Liver (tissue), 9 donors: ENCODE data around the gene AMIGO2. TPM values are rescaled to one million over a fixed set of nuclear protein-coding genes. Genes with fewer than 3 reads are reported as not detected.

ENCODE experiments used
- DNase-seq: peaks from one replicate; pipeline ENCODE4 v3.0.0-alpha.2; 2017; ENCODE audit warnings: low spot score
- H3K27ac ChIP-seq, 2 donors: one replicate each; pipeline ENCODE4 v1.7.0; 2013; ENCODE audit warnings: inconsistent platforms in 2 of 2, low read length in 2 of 2, control low read depth in 1 of 2, low read depth in 1 of 2, mild to moderate bottlenecking in 1 of 2
- H3K27me3 ChIP-seq, 4 donors: one replicate each; pipeline versions ENCODE4 v1.6.1 to v1.7.0; 2013; ENCODE audit warnings: low read length in 3 of 4, inconsistent platforms in 1 of 4, mild to moderate bottlenecking in 1 of 4, moderate library complexity in 1 of 4; ENCODE audit not compliant: control insufficient read depth in 4 of 4, insufficient read depth in 4 of 4
- H3K36me3 ChIP-seq, 4 donors: one replicate each; pipeline versions ENCODE4 v1.6.1 to v1.7.0; 2013; ENCODE audit warnings: low read length in 3 of 4, mild to moderate bottlenecking in 3 of 4, low read depth in 1 of 4, moderate library complexity in 1 of 4; ENCODE audit not compliant: control insufficient read depth in 4 of 4, insufficient read depth in 3 of 4
- H3K4me1 ChIP-seq, 4 donors: one replicate each; pipeline versions ENCODE4 v1.6.1 to v1.7.0; 2013; ENCODE audit warnings: low read length in 3 of 4, mild to moderate bottlenecking in 3 of 4, moderate library complexity in 1 of 4; ENCODE audit not compliant: control insufficient read depth in 4 of 4, insufficient read depth in 4 of 4
- H3K4me3 ChIP-seq, 3 donors: one replicate each; pipeline versions ENCODE4 v1.6.1 to v1.7.0; 2013; ENCODE audit warnings: low read length in 3 of 3, control low read depth in 1 of 3, low read depth in 1 of 3, mild to moderate bottlenecking in 1 of 3
- H3K9ac ChIP-seq, 2 donors: one replicate each; pipeline ENCODE4 v1.7.0; 2013; ENCODE audit warnings: low read length in 2 of 2, mild to moderate bottlenecking in 2 of 2, moderate library complexity in 2 of 2, control low read depth in 1 of 2, low read depth in 1 of 2
- H3K9me3 ChIP-seq, 4 donors: one replicate each; pipeline versions ENCODE4 v1.6.1 to v1.7.0; 2013; ENCODE audit warnings: low read length in 3 of 4; ENCODE audit not compliant: control insufficient read depth in 4 of 4
- CTCF ChIP-seq: fragments of 150-350 bp; IDR thresholded peaks from 2 replicates; pipeline ENCODE4 v1.5.1; 2017; ENCODE audit warnings: improper control_type of control experiment, low read depth, low read length; ENCODE audit not compliant: missing input control
- FOXA1 ChIP-seq: IDR thresholded peaks from 2 replicates; pipeline ENCODE4 v1.6.1; 2016; ENCODE audit warnings: antibody characterized with exemption
- FOXA2 ChIP-seq: IDR thresholded peaks from 2 replicates; pipeline ENCODE4 v1.6.1; 2016; ENCODE audit warnings: antibody characterized with exemption
- GABPA ChIP-seq, 2 donors: IDR thresholded peaks in 1 of 2; conservative IDR thresholded peaks in 1 of 2; 2 replicates each; pipeline ENCODE4 v1.6.1; 2016; ENCODE audit warnings: antibody characterized with exemption in 2 of 2, mild to moderate bottlenecking in 1 of 2, moderate library complexity in 1 of 2
- MAX ChIP-seq: IDR thresholded peaks from 2 replicates; pipeline ENCODE4 v1.6.1; 2016; ENCODE audit warnings: antibody characterized with exemption
- NR2F2 ChIP-seq: IDR thresholded peaks from 2 replicates; pipeline ENCODE4 v1.6.1; 2016; ENCODE audit warnings: antibody characterized with exemption
- RAD21 ChIP-seq, 2 donors: IDR thresholded peaks; 2 replicates each; pipeline ENCODE4 v1.6.1; 2016; ENCODE audit warnings: antibody characterized with exemption in 2 of 2, mild to moderate bottlenecking in 2 of 2
- REST ChIP-seq: IDR thresholded peaks from 2 replicates; pipeline ENCODE4 v1.6.1; 2016; ENCODE audit warnings: antibody characterized with exemption, mild to moderate bottlenecking
- RXRA ChIP-seq, 2 donors: IDR thresholded peaks; 2 replicates each; pipeline ENCODE4 v1.6.1; 2017 to 2018; ENCODE audit warnings: antibody characterized with exemption in 2 of 2, mild to moderate bottlenecking in 1 of 2
- TAF1 ChIP-seq: conservative IDR thresholded peaks from 2 replicates; pipeline ENCODE4 v1.6.1; 2016; ENCODE audit warnings: antibody characterized with exemption, mild to moderate bottlenecking
- WGBS: extraction: QIAGEN DNeasy Blood & Tissue Kit; methylation state at CpG from one replicate; pipeline ENCODE4 v1.1.7; 2013; 5-methylcytosine and 5-hydroxymethylcytosine counted together
- polyA plus RNA-seq, 2 donors: library from polyadenylated mRNA; stranded (reverse) in 1 of 2; unstranded in 1 of 2; fragments of 200-250 nt in 1 of 2; fragments of >200 nt in 1 of 2; fragmentation: Nextera tagmentation in 1 of 2; extraction: Ambion mirVana in 1 of 2; gene quantifications; one replicate each; pipeline versions ENCODE4 v1.2.1 to v1.2.3, GENCODE V29; 2013 to 2015
- total RNA-seq, 2 donors: library from RNA; depleted of rRNA; stranded (reverse); fragments of >200 nt; gene quantifications; one replicate each; pipeline ENCODE4 v1.2.3, GENCODE V29; 2014
- donor health status: healthy.
- donor health status: healthy.
- donor health status: healthy.
- donor health status: healthy.
- donor health status: healthy.

The AMIGO2 gene
- total and polyA plus RNA-seq, 4 donors, result 1.2 to 3.5 (median 2.3) TPM

- H3K36me3 ChIP-seq, result no peaks in the 10 kb centered on the region
- 86% methylated on average over 3 of the region's 3 CpGs for WGBS
Observed at GRCh38 chr12:47073951-47074350, 5.8 kb downstream of the AMIGO2 start.

GRCh38 chr12:47071241-47071852 lies 8.4 kb downstream of the AMIGO2 start:
- peaks cover 0 to 2% (median 0%) of the 10 kb centered on the region in 4 donors for H3K4me1 ChIP-seq

More at GRCh38 chr12:47073951-47074350, 5.8 kb downstream of the AMIGO2 start:
- H3K27me3 ChIP-seq, result no peaks in the 10 kb centered on the region
- H3K4me3 ChIP-seq, result no peak overlapping the region
- H3K4me1 ChIP-seq, result peaks cover 0 to 7% (median 3%) of the 10 kb centered on the region in 4 donors
- no peak overlapping the region for H3K27ac ChIP-seq
- H3K9ac ChIP-seq, result no peak overlapping the region
- DNase-seq, result no peak
- no peak for TF ChIP-seq MAX
- no peak for TF ChIP-seq GABPA (IDR thresholded peaks at IDR 0.05 in 1 of 2, conservative IDR thresholded peaks at IDR 0.05 in 1 of 2)
- no peak for TF ChIP-seq FOXA1
- TF ChIP-seq FOXA2, result no peak
- no peak for TF ChIP-seq NR2F2
- TF ChIP-seq REST, result no peak
- TF ChIP-seq RXRA (IDR thresholded peaks at IDR 0.05), result no peak
- no peaks in the 10 kb centered on the region for H3K9me3 ChIP-seq

More at GRCh38 chr12:47071241-47071852, 8.4 kb downstream of the AMIGO2 start:
- Histone ChIP-seq H3K4me3 (no peak overlapping the region), H3K27ac (no peak overlapping the region), H3K9ac (no peak overlapping the region), H3K36me3 (no peaks in the 10 kb centered on the region), H3K9me3 (no peaks in the 10 kb centered on the region), H3K27me3 (no peaks in the 10 kb centered on the region)
- TF ChIP-seq TAF1, result no peak
- TF ChIP-seq RAD21 (IDR thresholded peaks at IDR 0.05), result peak; percentile 42 to 82
- TF ChIP-seq CTCF, result peak; percentile 35
- no peak for DNase-seq
- WGBS, result 56% methylated on average over 5 of the region's 5 CpGs
